Measurements from ENCODE around the gene MAGI2.
A peak's percentile ranks its signal among the peaks of the same experiment; 100 is the strongest.

Gene MAGI2

DNA sequence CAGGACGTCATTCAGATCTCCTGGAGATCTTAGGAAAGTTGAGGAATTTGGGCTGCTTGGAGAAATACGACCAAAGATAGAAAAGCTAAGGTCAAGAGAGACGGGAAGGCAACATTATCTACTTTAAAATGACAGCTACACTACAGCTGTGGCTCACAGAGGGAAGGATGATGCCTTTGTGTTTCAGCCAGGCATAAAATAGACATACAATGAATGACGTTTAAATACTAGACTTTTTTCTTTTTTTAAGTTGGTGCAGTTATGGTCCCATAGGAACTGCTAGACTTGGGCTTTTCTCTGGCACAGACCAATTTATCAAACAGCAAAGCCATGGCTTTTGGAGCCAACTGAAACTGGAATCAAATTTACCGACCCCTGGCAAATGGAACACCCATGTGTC, 164.8 kb downstream of the MAGI2 start:
- ChIA-PET POLR2A (no interaction called here), CTCF (interaction anchor here (4.6 kb wide), 1 partner anchor 8 kb away, joined by 31 read pairs; no protein-coding TSS in a partner anchor)
- no peak for DNase-seq (ENCODE audit: low read depth, low spot score)
- no peak for TF ChIP-seq CTCF (IDR thresholded peaks at IDR 0.05; ENCODE audit: insufficient read depth, low read length, missing control alignments)
- no peak overlapping the region for H3K4me3 ChIP-seq (ENCODE audit: low read depth, low read length)

DNA sequence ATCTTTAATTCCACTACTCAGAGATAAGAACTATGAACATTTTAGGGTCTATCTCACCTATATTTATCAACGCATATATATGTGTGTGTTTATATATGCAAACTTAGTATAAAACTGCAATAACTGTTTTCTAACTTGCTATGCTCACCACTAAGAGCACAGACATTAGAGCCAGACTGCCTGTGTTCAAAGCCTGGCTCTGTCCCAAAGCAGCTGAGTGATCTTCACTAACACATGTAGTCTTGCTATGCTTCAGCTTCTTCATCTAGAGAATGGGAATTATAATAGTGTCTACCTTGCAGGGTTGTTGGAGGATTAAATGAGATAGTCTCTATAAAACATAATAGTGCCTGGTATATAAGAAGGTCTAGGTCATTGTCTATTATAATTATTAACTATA, 165.5 kb downstream of the MAGI2 start:
- no peak for TF ChIP-seq CTCF (IDR thresholded peaks at IDR 0.05; ENCODE audit: insufficient read depth, low read length, missing control alignments)
- DNase-seq (ENCODE audit: low read depth, low spot score), result no peak
- ChIA-PET CTCF (interaction anchor here (4.6 kb wide), 1 partner anchor 9 kb away, joined by 31 read pairs; no protein-coding TSS in a partner anchor), POLR2A (no interaction called here)
- H3K4me3 ChIP-seq (ENCODE audit: low read depth, low read length), result no peak overlapping the region

DNA sequence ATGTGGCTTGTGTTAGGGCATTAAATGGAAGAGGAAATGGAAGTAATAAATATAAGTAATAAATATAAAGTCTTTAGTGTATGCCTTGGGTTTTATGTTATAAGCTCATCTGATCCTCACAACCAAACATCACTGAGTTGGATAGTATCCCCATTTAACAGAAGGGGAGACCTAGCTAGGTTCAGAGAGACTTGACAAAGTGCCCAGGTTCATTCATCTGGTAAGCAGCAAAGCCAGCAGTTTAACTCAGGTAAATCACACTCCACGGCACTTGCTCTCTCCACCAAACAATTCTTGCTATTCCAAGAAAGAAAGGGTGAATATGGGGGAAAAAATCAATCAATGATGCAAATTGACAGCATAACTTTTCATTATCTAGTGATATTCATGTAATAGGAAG, 167.3 kb downstream of the MAGI2 start:
- TF ChIP-seq CTCF (IDR thresholded peaks at IDR 0.05; ENCODE audit: insufficient read depth, low read length, missing control alignments), result no peak
- ChIA-PET POLR2A (no interaction called here), CTCF (interaction anchor here (0.8 to 4.6 kb wide), 2 partner anchors 11 to 15 kb away, joined by 3 to 31 read pairs; no protein-coding TSS in a partner anchor)
- H3K4me3 ChIP-seq (ENCODE audit: low read depth, low read length), result no peak overlapping the region
- no peak for DNase-seq (ENCODE audit: low read depth, low spot score)

DNA sequence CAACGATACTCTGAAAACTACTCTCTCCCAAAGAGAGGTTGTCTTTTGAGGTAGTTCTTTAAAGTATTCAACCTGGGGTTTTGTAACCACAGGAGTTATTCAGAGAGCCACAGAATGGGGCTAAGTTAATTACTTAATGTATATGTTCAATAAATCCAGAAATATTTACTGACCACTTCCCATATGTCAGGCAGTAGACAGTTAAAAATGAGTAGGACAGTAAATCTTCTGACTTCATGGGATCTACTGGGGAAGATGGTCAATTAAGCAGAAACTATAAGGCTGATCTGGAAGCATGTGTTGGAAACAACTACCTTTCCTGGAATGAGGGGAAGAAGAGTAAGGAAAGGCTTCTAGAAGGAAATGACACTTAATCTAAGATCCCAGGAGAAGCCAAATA, 167.7 kb downstream of the MAGI2 start:
- CTCF ChIA-PET, result interaction anchor here (4.6 kb wide), 1 partner anchor 11 kb away, joined by 31 read pairs; no protein-coding TSS in a partner anchor
- H3K4me3 ChIP-seq (ENCODE audit: low read depth, low read length), result no peak overlapping the region
- DNase-seq (ENCODE audit: low read depth, low spot score), result no peak
- POLR2A ChIA-PET, result no interaction called here
- TF ChIP-seq CTCF (IDR thresholded peaks at IDR 0.05; ENCODE audit: insufficient read depth, low read length, missing control alignments), result no peak

DNA sequence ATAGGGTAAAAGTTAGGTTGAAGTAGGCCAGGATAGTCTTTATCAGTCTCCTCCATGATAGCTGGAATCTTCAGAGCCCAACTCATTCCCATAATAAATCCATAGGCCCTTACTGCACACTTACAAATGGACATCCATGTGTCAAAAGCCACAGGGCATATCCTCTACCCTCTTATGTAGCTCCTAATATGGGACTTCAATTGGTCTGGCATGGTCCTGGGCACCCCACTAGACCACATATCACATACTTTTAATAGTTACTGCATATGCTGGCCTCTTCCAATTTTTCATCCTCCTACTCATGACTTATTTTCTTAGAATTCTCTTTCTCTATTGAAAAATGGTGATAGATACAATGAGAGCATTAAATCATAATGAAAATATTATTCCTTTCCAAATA, 169.3 kb downstream of the MAGI2 start:
- DNase-seq (ENCODE audit: low read depth, low spot score), result no peak
- H3K4me3 ChIP-seq (ENCODE audit: low read depth, low read length), result no peak overlapping the region
- no peak for TF ChIP-seq CTCF (IDR thresholded peaks at IDR 0.05; ENCODE audit: insufficient read depth, low read length, missing control alignments)
- CTCF ChIA-PET, result interaction anchor here (0.5 to 0.9 kb wide), 5 partner anchors 12 to 774 kb away, joined by 3 to 4 read pairs (median 3); no protein-coding TSS in a partner anchor
- POLR2A ChIA-PET, result no interaction called here

GRCh38 chr7:79282882-79283602, 170.4 kb downstream of the MAGI2 start:
- TF ChIP-seq CTCF (IDR thresholded peaks at IDR 0.05; ENCODE audit: insufficient read depth, low read length, missing control alignments), result no peak
- CTCF ChIA-PET, result interaction anchor here (0.9 to 4.0 kb wide), 13 partner anchors 9 to 1262 kb away, joined by 3 to 43 read pairs (median 5); no protein-coding TSS in a partner anchor
- no peak overlapping the region for H3K4me3 ChIP-seq (ENCODE audit: low read depth, low read length)
- peak; percentile 74 for DNase-seq (ENCODE audit: low read depth, low spot score)
- POLR2A ChIA-PET, result interaction anchor here (0.6 kb wide), 1 partner anchor 1089 kb away, joined by 3 read pairs; no protein-coding TSS in a partner anchor
